Nephron (organoid): ENCODE data around the gene UBQLN4.

ENCODE experiments used
- H3K27ac Mint-ChIP-seq, 3 experiments: 2 replicates each; pipeline ENCODE4 v1.8.0; 2020; ENCODE audit warnings: mixed read lengths in 3 of 3, mild to moderate bottlenecking in 2 of 3, moderate library complexity in 1 of 3
- H3K27me3 Mint-ChIP-seq: 2 replicates; pipeline ENCODE4 v1.8.0; 2021; ENCODE audit warnings: low read depth, mild to moderate bottlenecking, moderate library complexity, mixed read lengths
- H3K36me3 Mint-ChIP-seq: 2 replicates; pipeline ENCODE4 v1.8.0; 2020; ENCODE audit warnings: low read depth, mixed read lengths
- H3K4me1 Mint-ChIP-seq: 2 replicates; pipeline ENCODE4 v1.8.0; 2020; ENCODE audit warnings: mixed read lengths
- H3K4me3 Mint-ChIP-seq, 3 experiments: 2 replicates each; pipeline ENCODE4 v1.8.0; 2020; ENCODE audit warnings: mild to moderate bottlenecking in 3 of 3, mixed read lengths in 3 of 3, moderate library complexity in 2 of 3
- H3K9me3 Mint-ChIP-seq: 2 replicates; pipeline ENCODE4 v1.8.0; 2020; ENCODE audit warnings: mixed read lengths
- CTCF ChIP-seq, 3 experiments: fragments of 200-600 bp; sonication (generic); IDR thresholded peaks; one replicate each; pipeline ENCODE4 v1.5.0; 2021; ENCODE audit warnings: antibody characterized with exemption in 3 of 3; ENCODE audit not compliant: unreplicated experiment in 3 of 3

Gene UBQLN4

GRCh38 chr1:156053768-156054499 is at the start of gene UBQLN4:
UBQLN4 (minus strand) TSS chr1:156053798; CDS start chr1:156053701, 97 bp downstream.
- peak within 1 kb of the TSS; percentile 94 to 98 (median 98) for H3K27ac Mint-ChIP-seq
- H3K4me3 Mint-ChIP-seq, result peak within 1 kb of the TSS; percentile 97 to 98 (median 98)
- peaks cover 28% of the 10 kb centered on the region for H3K4me1 Mint-ChIP-seq
- no peaks in the 10 kb centered on the region for H3K9me3 Mint-ChIP-seq
- H3K27me3 Mint-ChIP-seq, result no peaks in the 10 kb centered on the region
- peak; percentile 40 to 50 (median 46) for TF ChIP-seq CTCF (IDR thresholded peaks at IDR 0.05; ENCODE audit: unreplicated experiment in 3 of 3)
- H3K36me3 Mint-ChIP-seq, result peaks cover 30% of the 10 kb centered on the region

- Mint-ChIP-seq H3K9me3 (no peaks in the 10 kb centered on the region), H3K36me3 (peaks cover 20% of the 10 kb centered on the region), H3K4me1 (peaks cover 82% of the 10 kb centered on the region), H3K4me3 (peak overlapping the region in 1 of 3 experiments; percentile 29), H3K27ac (peak overlapping the region; percentile 74 to 96 (median 95)), H3K27me3 (no peaks in the 10 kb centered on the region)
- TF ChIP-seq CTCF (IDR thresholded peaks at IDR 0.05; ENCODE audit: unreplicated experiment in 3 of 3), result no peak
These were observed 49.3 kb upstream of the UBQLN4 start for GRCh38 chr1:156102633-156103511.

- TF ChIP-seq CTCF (IDR thresholded peaks at IDR 0.05; ENCODE audit: unreplicated experiment in 3 of 3), result no peak
- Mint-ChIP-seq H3K27me3 (no peaks in the 10 kb centered on the region), H3K36me3 (peaks cover 22% of the 10 kb centered on the region), H3K4me3 (no peak overlapping the region), H3K27ac (peak overlapping the region in 2 of 3 experiments; percentile 92 to 95), H3K4me1 (peaks cover 77% of the 10 kb centered on the region), H3K9me3 (no peaks in the 10 kb centered on the region)
These were observed 48.3 kb upstream of the UBQLN4 start for GRCh38 chr1:156101880-156102279.

GRCh38 chr1:156100205-156100995 is 46.8 kb upstream of the UBQLN4 start:
- Mint-ChIP-seq H3K27ac (peak overlapping the region; percentile 43 to 95 (median 90)), H3K4me3 (peak overlapping the region in 2 of 3 experiments; percentile 4 to 14), H3K4me1 (peaks cover 74% of the 10 kb centered on the region), H3K27me3 (no peaks in the 10 kb centered on the region), H3K9me3 (no peaks in the 10 kb centered on the region), H3K36me3 (peaks cover 34% of the 10 kb centered on the region)
- no peak for TF ChIP-seq CTCF (IDR thresholded peaks at IDR 0.05; ENCODE audit: unreplicated experiment in 3 of 3)

- no peaks in the 10 kb centered on the region for H3K9me3 Mint-ChIP-seq
These were observed 45.7 kb upstream of the UBQLN4 start for GRCh38 chr1:156099282-156099681.

More at GRCh38 chr1:156099282-156099681, 45.7 kb upstream of the UBQLN4 start:
- H3K27ac Mint-ChIP-seq, result no peak overlapping the region
- peaks cover 34% of the 10 kb centered on the region for H3K36me3 Mint-ChIP-seq
- peaks cover 63% of the 10 kb centered on the region for H3K4me1 Mint-ChIP-seq
- H3K27me3 Mint-ChIP-seq, result no peaks in the 10 kb centered on the region
- no peak for TF ChIP-seq CTCF (IDR thresholded peaks at IDR 0.05; ENCODE audit: unreplicated experiment in 3 of 3)
- no peak overlapping the region for H3K4me3 Mint-ChIP-seq
